Fibroblast of villous mesenchyme (primary cell): ENCODE measurements around the gene ABCA13. TPM values are rescaled to one million over a fixed set of nuclear protein-coding genes. Genes with fewer than 3 reads are reported as not detected.

Experiments
- DNase-seq: peaks from one replicate; pipeline ENCODE4 v3.0.0-alpha.2; 2010; ENCODE audit warnings: low read depth
- H3K4me3 ChIP-seq: 2 replicates; pipeline ENCODE4 v1.5.1; 2011; ENCODE audit warnings: low read depth, mild to moderate bottlenecking, low read length
- total RNA-seq: library from RNA; depleted of rRNA; stranded (reverse); fragments of >200 nt; gene quantifications from 2 replicates; pipeline ENCODE4 v1.2.3, GENCODE V29; 2012
- TF ChIP-seq, protein P1 (sequence below): IDR thresholded peaks from 2 replicates; pipeline ENCODE4 v1.5.1; 2012; ENCODE audit warnings: low read depth, mild to moderate bottlenecking, low read length; ENCODE audit not compliant: insufficient read depth

ABCA13 gene
- total RNA-seq, 1 donor = not detected

DNA sequence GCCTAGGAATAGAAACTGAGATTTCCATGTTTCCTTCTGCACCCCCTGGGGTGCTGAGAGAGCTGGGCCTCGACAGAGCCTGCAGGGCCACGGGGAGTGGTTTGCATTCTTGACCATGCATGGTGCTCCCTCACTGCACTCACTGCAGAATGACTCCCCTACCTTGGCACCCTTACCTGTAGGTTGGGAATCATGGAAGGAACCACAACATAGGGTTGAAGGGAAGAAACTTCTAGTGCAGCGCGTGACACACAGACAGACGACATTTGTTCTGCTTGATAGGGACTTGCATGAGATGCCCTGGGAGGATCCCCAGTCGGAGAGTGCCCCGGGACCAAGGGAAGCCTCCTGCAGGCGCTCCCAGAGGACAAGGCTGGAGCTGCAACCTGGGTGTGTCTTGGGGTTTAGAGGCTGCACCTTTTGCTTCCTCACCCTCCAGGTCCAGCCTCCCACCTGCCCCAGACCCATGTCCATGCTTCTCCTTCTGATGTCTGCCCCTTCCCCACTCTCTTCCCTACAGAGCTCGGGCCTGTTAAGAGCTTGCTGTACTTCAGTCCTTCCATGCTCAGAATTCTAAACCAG lies 245.2 kb downstream of the ABCA13 start:
- H3K4me3 ChIP-seq = no peak overlapping the region
- TF ChIP-seq, protein P1, sequence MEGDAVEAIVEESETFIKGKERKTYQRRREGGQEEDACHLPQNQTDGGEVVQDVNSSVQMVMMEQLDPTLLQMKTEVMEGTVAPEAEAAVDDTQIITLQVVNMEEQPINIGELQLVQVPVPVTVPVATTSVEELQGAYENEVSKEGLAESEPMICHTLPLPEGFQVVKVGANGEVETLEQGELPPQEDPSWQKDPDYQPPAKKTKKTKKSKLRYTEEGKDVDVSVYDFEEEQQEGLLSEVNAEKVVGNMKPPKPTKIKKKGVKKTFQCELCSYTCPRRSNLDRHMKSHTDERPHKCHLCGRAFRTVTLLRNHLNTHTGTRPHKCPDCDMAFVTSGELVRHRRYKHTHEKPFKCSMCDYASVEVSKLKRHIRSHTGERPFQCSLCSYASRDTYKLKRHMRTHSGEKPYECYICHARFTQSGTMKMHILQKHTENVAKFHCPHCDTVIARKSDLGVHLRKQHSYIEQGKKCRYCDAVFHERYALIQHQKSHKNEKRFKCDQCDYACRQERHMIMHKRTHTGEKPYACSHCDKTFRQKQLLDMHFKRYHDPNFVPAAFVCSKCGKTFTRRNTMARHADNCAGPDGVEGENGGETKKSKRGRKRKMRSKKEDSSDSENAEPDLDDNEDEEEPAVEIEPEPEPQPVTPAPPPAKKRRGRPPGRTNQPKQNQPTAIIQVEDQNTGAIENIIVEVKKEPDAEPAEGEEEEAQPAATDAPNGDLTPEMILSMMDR = no peak
- no peak for DNase-seq

DNA sequence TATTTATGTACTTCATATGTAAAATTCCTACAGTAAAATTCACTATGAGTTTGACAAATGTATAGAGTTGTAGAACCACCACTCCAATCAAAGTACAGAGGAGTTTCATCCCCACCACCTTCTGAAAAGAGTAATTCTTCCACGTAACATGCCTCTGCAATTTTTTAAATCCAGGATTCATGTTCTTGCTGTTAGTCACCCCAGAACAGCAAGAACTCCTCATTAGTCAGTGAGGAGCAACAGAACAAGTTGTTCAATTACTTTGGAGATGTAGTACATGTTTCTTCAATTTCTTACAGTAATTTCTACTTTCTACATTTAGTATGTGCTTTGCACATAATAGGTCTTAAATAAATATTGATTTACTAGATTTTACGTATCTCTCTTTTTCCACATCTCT lies 248.1 kb downstream of the ABCA13 start:
- H3K4me3 ChIP-seq = no peak overlapping the region
- DNase-seq = no peak
- TF ChIP-seq, protein P1 = no peak

DNA sequence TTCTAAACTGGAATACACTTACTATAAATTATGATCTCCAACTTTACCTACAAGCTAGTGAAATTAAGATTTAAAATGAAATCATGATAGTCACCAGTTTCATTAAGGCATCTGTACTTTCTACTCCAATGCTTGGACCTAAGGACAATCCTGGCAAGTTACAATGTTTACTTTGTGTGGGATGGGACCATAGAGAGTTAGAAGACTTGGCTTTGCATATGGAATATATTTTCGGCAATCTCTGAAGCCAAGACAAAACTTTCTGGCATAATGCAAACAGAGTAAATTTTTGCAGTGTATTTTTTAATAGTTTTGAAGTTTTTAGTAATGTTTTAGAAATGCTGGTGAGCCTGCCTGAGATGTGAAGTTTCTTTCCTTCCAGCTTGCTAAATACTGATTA lies 248.9 kb downstream of the ABCA13 start:
- TF ChIP-seq, protein P1 = no peak
- no peak for DNase-seq
- no peak overlapping the region for H3K4me3 ChIP-seq

DNA sequence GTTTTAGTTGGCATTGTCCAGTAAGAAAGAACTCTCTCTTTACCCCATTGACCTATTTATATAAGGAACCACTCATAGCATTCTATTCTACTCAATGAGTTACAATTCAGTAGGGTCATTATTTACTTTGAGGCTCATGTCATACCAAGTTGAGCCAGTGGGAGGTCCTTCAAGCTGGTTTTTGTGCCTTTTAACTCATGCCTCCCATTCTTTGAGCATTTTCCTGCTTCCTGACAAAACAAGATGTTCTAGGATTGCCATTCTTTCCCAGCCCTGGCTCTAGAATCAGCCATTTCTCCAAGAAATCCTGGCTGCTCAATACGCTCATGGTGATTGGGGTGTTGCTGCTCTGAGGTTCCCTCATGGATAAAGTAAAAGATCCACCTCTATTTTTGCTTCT lies 250.1 kb downstream of the ABCA13 start:
- TF ChIP-seq, protein P1 = no peak
- H3K4me3 ChIP-seq = no peak overlapping the region
- DNase-seq = no peak

DNA sequence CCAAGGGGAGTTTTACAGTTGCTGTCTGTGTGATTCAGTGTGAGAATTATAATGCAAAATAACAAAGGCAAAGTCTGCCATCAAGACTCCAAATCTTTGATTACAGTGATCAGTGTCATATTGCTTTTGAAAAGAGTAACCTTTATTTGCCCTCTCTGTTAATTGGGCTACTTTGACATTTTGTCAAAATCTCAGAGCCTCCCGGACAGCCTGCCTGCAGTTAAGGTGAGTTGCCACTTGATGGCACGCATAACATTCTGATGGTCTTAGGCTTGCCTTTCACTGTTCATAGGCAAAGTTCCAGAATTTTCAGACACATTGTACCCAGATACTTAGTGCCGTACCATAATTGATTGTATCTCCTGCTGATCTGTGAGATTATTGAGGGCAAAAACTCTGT lies 253.5 kb downstream of the ABCA13 start:
- TF ChIP-seq, protein P1 = peak; percentile 35
- no peak for DNase-seq
- no peak overlapping the region for H3K4me3 ChIP-seq

DNA sequence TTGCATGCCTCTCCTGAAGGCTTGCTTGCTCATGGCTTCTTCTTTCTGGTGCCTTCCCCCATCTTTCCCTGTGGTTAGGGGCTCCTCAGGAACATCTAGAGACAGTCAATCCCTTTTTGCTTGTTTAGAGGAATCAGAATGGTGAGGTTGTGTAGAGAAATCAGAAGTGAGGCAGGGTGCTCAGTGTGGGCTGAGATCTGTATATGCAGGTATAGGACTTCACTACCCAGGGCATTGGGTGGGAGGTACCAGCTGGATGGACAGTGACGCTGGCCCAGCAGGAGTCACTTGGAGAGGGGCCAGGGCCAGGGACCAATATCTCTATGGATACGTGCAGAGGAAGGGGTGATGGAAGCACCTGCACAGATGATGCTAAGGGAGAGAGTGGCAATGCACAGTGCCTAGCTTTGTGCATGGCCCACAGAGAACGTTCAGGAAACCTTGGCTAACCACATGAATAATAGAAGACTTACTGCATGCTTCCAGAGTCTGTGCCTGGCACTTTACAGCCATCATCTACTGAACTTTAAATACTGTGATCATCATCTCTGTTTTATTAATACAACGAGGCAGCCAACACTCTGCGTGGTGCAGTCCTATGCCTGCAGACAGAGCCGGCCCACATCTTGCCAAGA lies 255.2 kb downstream of the ABCA13 start:
- TF ChIP-seq, protein P1 = no peak
- H3K4me3 ChIP-seq = no peak overlapping the region
- DNase-seq = no peak
